CD8-positive, alpha-beta T cell (primary cell): ENCODE measurements around the gene HRH2. TPM values are rescaled to one million over a fixed set of nuclear protein-coding genes. Genes with fewer than 3 reads are reported as not detected.

Experiments used
- total RNA-seq, 46 experiments: library from RNA in 2 of 46; stranded (reverse) in 2 of 46; gene quantifications; one replicate each; pipeline ENCODE4 v1.2.3 and lab custom pipeline; 2021 to 2026

The HRH2 gene
- total RNA-seq, 2 experiments from 2014 or later: 1.4 to 1.6 TPM

Other genes starting within 250 kb of the HRH2 start
- not detected for gene DRD1, start 213.9 kb upstream of the HRH2 start, total RNA-seq
- 100 to 1,000 TPM; 169 to 174 TPM for gene SFXN1, start 179.5 kb upstream of the HRH2 start, total RNA-seq
- gene CPLX2, start 213.5 kb downstream of the HRH2 start, total RNA-seq: not detected